Measurements from ENCODE around the gene FAM163B. TPM values are rescaled to one million over a fixed set of nuclear protein-coding genes. Genes with fewer than 3 reads are reported as not detected.

FAM163B gene
- total RNA-seq, 1 donor from 2014 or later: not detected

DNA sequence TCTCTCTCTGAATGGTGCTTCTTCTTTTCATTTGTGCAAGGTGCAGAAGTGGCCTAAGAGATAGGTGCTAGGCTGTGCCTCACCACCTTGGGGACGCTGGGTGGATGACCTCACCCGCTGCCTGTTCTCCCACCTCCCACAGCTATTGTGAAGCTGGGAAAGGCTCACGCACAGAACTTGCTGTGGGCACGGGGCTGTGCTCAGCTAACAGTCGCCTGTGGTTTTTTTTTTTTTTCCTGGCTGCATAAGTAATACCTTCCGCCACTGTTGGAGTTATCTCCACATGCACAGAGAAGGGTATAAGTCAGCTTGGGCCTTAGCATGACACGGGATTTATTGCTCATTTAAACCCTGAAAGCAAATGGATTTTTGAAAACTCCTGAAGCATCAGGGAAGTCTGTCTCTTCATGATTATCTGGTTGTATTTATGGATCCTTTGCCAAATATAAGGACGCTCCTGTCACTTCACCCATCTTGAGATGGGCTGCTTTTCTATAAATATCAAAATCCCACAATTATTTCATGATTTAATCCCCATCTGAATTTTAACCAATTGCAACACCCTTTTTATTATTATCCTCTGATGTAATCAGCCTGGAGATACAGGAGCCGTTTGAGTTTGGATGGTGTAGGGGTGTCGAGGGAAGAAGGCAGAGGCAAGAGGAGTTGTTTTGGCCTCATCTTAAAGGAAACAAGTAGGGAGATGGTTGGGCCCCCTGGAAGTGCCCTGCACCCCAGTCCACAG, 36.0 kb upstream of the FAM163B start:
- H3K27ac ChIP-seq (ENCODE audit: low read depth, low read length): no peak overlapping the region
- no peaks in the 10 kb centered on the region for H3K4me1 ChIP-seq (ENCODE audit: insufficient read depth, low read length)
- H3K27me3 Mint-ChIP-seq (ENCODE audit: low read depth, unreplicated experiment): peaks cover 64% of the 10 kb centered on the region
- no peaks in the 10 kb centered on the region for H3K79me2 ChIP-seq (ENCODE audit: insufficient read depth, low read length)
- no peaks in the 10 kb centered on the region for H3K9me3 Mint-ChIP-seq (ENCODE audit: unreplicated experiment)
- FAIRE-seq: no peak
- H3K4me2 ChIP-seq (ENCODE audit: low read length): no peak overlapping the region
- no peak overlapping the region for H3K27ac Mint-ChIP-seq (ENCODE audit: unreplicated experiment)
- peaks cover 23% of the 10 kb centered on the region for H3K27me3 ChIP-seq (ENCODE audit: insufficient read depth, low read length)
- H3K4me3 Mint-ChIP-seq (ENCODE audit: unreplicated experiment): no peak overlapping the region
- no peaks in the 10 kb centered on the region for H4K20me1 ChIP-seq (ENCODE audit: insufficient read depth, low read length)
- peaks cover 4% of the 10 kb centered on the region for H3K4me1 Mint-ChIP-seq (ENCODE audit: low read depth, unreplicated experiment)
- H3K4me3 ChIP-seq (ENCODE audit: insufficient read depth, low read depth, low read length): no peak overlapping the region
- DNase-seq (ENCODE audit: low read depth): no peak
- no peaks in the 10 kb centered on the region for H3K36me3 Mint-ChIP-seq (ENCODE audit: low read depth, unreplicated experiment)
- no peaks in the 10 kb centered on the region for H3K9me3 ChIP-seq (ENCODE audit: insufficient read depth, low read depth, low read length)
- no peaks in the 10 kb centered on the region for H3K36me3 ChIP-seq (ENCODE audit: insufficient read depth, low read length)
- TF ChIP-seq EZH2 (IDR thresholded peaks at IDR 0.05; ENCODE audit: insufficient read depth, low read length): no peak
- TF ChIP-seq, protein P1, sequence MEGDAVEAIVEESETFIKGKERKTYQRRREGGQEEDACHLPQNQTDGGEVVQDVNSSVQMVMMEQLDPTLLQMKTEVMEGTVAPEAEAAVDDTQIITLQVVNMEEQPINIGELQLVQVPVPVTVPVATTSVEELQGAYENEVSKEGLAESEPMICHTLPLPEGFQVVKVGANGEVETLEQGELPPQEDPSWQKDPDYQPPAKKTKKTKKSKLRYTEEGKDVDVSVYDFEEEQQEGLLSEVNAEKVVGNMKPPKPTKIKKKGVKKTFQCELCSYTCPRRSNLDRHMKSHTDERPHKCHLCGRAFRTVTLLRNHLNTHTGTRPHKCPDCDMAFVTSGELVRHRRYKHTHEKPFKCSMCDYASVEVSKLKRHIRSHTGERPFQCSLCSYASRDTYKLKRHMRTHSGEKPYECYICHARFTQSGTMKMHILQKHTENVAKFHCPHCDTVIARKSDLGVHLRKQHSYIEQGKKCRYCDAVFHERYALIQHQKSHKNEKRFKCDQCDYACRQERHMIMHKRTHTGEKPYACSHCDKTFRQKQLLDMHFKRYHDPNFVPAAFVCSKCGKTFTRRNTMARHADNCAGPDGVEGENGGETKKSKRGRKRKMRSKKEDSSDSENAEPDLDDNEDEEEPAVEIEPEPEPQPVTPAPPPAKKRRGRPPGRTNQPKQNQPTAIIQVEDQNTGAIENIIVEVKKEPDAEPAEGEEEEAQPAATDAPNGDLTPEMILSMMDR (IDR thresholded peaks at IDR 0.05; ENCODE audit: insufficient read depth, low read depth, low read length): no peak
- no peak overlapping the region for H2AFZ ChIP-seq (ENCODE audit: low read depth, low read length)
- no peak overlapping the region for H3K9ac ChIP-seq (ENCODE audit: low read length)

DNA sequence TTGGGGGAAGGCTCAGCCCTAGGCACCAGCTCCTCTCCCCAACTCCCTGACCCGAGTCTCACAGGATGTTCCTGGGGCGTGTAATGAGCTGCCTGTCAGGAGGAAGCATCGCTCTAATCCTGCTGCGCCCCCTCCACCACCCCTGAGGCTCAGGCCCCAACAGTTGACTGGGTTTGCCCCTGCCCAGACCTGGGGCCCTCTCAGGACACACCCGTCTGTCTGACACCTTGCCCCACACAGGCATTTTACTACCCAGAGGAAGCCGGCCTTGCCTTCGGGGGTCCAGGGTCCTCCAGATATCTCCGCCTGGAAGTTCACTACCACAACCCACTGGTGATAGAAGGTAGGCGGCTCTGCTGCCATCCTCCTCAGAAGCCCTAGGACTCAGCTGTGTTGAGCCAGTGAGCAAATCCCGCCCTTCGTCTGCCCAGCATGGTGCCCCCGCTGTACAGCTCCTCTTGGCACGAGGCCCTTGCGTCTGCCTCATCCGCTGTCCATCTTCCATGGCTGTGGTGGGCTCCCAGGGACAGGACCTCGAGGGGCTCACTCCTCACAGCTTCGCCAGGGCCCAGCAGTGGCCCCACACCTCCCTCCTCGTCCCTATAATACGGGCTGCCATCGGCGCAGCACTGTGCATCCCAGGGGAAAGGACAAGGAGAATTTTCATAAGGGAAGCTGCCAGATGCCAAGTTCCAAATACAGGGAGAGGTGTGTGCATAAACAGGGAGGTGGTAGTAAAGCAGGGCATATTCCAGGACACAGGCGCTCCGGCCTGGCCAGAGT, 35.0 kb upstream of the FAM163B start:
- H3K27me3 Mint-ChIP-seq (ENCODE audit: low read depth, unreplicated experiment): peaks cover 60% of the 10 kb centered on the region
- FAIRE-seq: no peak
- TF ChIP-seq, protein P1 (IDR thresholded peaks at IDR 0.05; ENCODE audit: insufficient read depth, low read depth, low read length): no peak
- no peak for TF ChIP-seq EZH2 (IDR thresholded peaks at IDR 0.05; ENCODE audit: insufficient read depth, low read length)

More for the DNA sequence above, 35.0 kb upstream of the FAM163B start:
- H3K36me3 ChIP-seq (ENCODE audit: insufficient read depth, low read length): no peaks in the 10 kb centered on the region
- no peak overlapping the region for H3K4me2 ChIP-seq (ENCODE audit: low read length)
- H3K27ac Mint-ChIP-seq (ENCODE audit: unreplicated experiment): no peak overlapping the region
- no peaks in the 10 kb centered on the region for H3K4me1 ChIP-seq (ENCODE audit: insufficient read depth, low read length)
- no peaks in the 10 kb centered on the region for H3K9me3 Mint-ChIP-seq (ENCODE audit: unreplicated experiment)
- no peak for DNase-seq (ENCODE audit: low read depth)
- H2AFZ ChIP-seq (ENCODE audit: low read depth, low read length): no peak overlapping the region
- no peak overlapping the region for H3K4me3 ChIP-seq (ENCODE audit: insufficient read depth, low read depth, low read length)
- no peaks in the 10 kb centered on the region for H4K20me1 ChIP-seq (ENCODE audit: insufficient read depth, low read length)
- no peak overlapping the region for H3K9ac ChIP-seq (ENCODE audit: low read length)
- no peak overlapping the region for H3K27ac ChIP-seq (ENCODE audit: low read depth, low read length)
- peaks cover 4% of the 10 kb centered on the region for H3K4me1 Mint-ChIP-seq (ENCODE audit: low read depth, unreplicated experiment)
- no peak overlapping the region for H3K4me3 Mint-ChIP-seq (ENCODE audit: unreplicated experiment)
- no peaks in the 10 kb centered on the region for H3K36me3 Mint-ChIP-seq (ENCODE audit: low read depth, unreplicated experiment)
- H3K79me2 ChIP-seq (ENCODE audit: insufficient read depth, low read length): no peaks in the 10 kb centered on the region
- peaks cover 17% of the 10 kb centered on the region for H3K27me3 ChIP-seq (ENCODE audit: insufficient read depth, low read length)
- H3K9me3 ChIP-seq (ENCODE audit: insufficient read depth, low read depth, low read length): no peaks in the 10 kb centered on the region
